ENCODE data around the gene KCNG3.

DNA sequence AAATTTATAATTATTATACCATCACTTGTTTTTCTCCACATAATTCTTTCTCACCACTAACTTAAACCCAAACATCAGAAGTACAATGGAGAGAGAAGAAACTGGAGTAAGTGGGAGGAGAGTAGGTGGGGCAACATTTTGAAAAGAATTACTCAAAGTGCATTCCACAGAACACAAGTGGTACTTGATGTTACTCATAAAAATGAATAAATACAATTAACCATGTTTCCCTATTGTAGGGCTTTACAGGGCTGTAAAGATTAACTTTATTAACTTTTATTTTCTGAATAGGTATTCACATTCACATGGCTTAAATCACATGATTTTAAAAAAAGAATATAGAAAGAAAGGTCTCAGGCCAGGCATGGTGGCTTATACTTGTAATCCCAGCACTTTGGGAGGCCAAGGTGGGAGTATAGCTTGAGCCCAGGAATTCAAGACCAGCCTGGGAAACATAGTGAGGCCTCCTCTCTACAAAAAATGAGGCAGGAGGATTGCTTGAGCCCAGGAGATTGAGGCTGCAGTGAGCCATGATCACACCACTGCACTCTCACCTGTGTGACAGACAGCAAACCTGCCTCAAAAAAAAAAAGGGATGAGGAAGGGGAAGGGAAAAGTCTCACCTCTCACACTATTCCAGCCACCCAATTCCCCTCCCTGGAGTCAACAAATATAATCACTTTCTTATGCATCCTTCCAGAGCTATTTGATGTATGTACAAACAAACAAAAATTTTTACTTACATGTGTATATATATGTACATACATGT lies 47.1 kb downstream of the KCNG3 start:
- TF ChIP-seq, protein P1, sequence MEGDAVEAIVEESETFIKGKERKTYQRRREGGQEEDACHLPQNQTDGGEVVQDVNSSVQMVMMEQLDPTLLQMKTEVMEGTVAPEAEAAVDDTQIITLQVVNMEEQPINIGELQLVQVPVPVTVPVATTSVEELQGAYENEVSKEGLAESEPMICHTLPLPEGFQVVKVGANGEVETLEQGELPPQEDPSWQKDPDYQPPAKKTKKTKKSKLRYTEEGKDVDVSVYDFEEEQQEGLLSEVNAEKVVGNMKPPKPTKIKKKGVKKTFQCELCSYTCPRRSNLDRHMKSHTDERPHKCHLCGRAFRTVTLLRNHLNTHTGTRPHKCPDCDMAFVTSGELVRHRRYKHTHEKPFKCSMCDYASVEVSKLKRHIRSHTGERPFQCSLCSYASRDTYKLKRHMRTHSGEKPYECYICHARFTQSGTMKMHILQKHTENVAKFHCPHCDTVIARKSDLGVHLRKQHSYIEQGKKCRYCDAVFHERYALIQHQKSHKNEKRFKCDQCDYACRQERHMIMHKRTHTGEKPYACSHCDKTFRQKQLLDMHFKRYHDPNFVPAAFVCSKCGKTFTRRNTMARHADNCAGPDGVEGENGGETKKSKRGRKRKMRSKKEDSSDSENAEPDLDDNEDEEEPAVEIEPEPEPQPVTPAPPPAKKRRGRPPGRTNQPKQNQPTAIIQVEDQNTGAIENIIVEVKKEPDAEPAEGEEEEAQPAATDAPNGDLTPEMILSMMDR (IDR thresholded peaks at IDR 0.05), result no peak
- no peak for TF ChIP-seq POLR2AphosphoS5 (IDR thresholded peaks at IDR 0.05)
